NB4 (cell line): ENCODE results near the gene NFIB.

Experiments used
- DNase-seq: peaks from one replicate; pipeline ENCODE4 v3.0.0; 2010; ENCODE audit warnings: low read depth
- H3K4me3 ChIP-seq: one replicate; pipeline ENCODE4 v1.5.1; 2011; ENCODE audit warnings: mild to moderate bottlenecking, low read depth, low read length, moderate library complexity
- CTCF ChIP-seq: IDR thresholded peaks from one replicate; pipeline ENCODE4 v1.5.1; 2012; ENCODE audit warnings: low read depth, low read length
- MAX ChIP-seq: IDR thresholded peaks from 2 replicates; pipeline ENCODE4 v1.6.1; 2011; ENCODE audit warnings: low read depth, low read length
- MYC ChIP-seq: IDR thresholded peaks from 2 replicates; pipeline ENCODE4 v1.6.1; 2011; ENCODE audit warnings: low read depth, low read length
- POLR2A ChIP-seq: IDR thresholded peaks from 2 replicates; pipeline ENCODE4 v1.6.1; 2011; ENCODE audit warnings: mild to moderate bottlenecking; ENCODE audit not compliant: insufficient read length; ENCODE audit errors: extremely low read depth

The NFIB gene

GRCh38 chr9:14068690-14069089 is 245.3 kb downstream of the NFIB start:
- TF ChIP-seq POLR2A (no peak), CTCF (no peak), MYC (no peak), MAX (no peak)
- no peak for DNase-seq
- no peak overlapping the region for H3K4me3 ChIP-seq

GRCh38 chr9:14066831-14067230 is 247.1 kb downstream of the NFIB start:
- TF ChIP-seq MYC (no peak), MAX (no peak)
- no peak overlapping the region for H3K4me3 ChIP-seq
- DNase-seq = no peak

GRCh38 chr9:14066032-14066431 is 247.9 kb downstream of the NFIB start:
- TF ChIP-seq MYC (no peak), CTCF (no peak), MAX (no peak), POLR2A (no peak)
- no peak overlapping the region for H3K4me3 ChIP-seq
- no peak for DNase-seq

GRCh38 chr9:14064940-14065339 is 249.0 kb downstream of the NFIB start:
- H3K4me3 ChIP-seq = no peak overlapping the region
- no peak for DNase-seq
- TF ChIP-seq CTCF (no peak), POLR2A (no peak), MAX (no peak), MYC (no peak)

- H3K4me3 ChIP-seq = no peak overlapping the region
- TF ChIP-seq CTCF = no peak
- TF ChIP-seq MYC = no peak
- DNase-seq = no peak
These were observed 250.2 kb downstream of the NFIB start for GRCh38 chr9:14063756-14064155.

GRCh38 chr9:14062586-14063221 is 251.2 kb downstream of the NFIB start:
- H3K4me3 ChIP-seq = no peak overlapping the region
- no peak for DNase-seq
- TF ChIP-seq MAX (no peak), CTCF (no peak), MYC (no peak), POLR2A (no peak)
